ENCODE data around the gene MEAF6.
"Not testable (repeated sequence)": the region's sequence is repeated elsewhere in the genome, so short reads cannot be mapped to it uniquely, and the experiment has no call there.

The MEAF6 gene

DNA sequence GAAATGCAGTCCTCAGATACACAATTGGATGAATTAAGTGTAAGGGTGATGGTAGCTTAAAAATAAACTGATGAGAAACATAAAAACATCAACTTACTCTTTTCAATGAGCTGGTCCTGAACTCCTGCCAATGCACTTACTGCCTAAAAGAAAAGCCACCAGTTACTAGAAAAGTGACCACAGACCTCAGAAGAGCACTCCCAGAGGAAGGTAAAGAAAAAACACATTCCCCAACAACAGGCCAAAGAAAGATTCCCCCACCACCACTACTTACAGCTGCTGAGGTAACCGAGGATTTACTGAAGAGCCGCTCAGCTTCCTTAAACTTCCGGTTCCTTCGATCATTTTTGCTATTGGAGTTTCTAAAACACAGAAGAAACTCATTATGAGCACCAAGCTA lies 5.4 kb downstream of the MEAF6 start:
- WGBS (ENCODE audit: extremely low coverage, insufficient coverage, low lambda C conversion rate), result no CpG with 5 or more reads among the region's 4 CpGs
- H3K4me3 ChIP-seq (ENCODE audit: low read length), result no peak overlapping the region
- no peak overlapping the region for H2AK5ac ChIP-seq (ENCODE audit: low read length)
- peaks cover 2% of the 10 kb centered on the region for H3K36me3 ChIP-seq (ENCODE audit: control insufficient read depth, insufficient read depth, low read length)
- H3K4me2 ChIP-seq (ENCODE audit: low read length), result no peak overlapping the region
- no peak overlapping the region for H4K5ac ChIP-seq (ENCODE audit: low read length)
- no peak overlapping the region for H3K4ac ChIP-seq (ENCODE audit: low read depth, low read length)
- peak; percentile 64 for DNase-seq
- H3K18ac ChIP-seq (ENCODE audit: low read length), result no peak overlapping the region
- peaks cover 3% of the 10 kb centered on the region for H3K4me1 ChIP-seq (ENCODE audit: control insufficient read depth, low read depth, low read length)
- H3K79me2 ChIP-seq (ENCODE audit: control insufficient read depth, insufficient read depth, low read length), result no peaks in the 10 kb centered on the region
- H3K79me1 ChIP-seq (ENCODE audit: low read length), result peaks cover 3% of the 10 kb centered on the region
- no peak overlapping the region for H3K23ac ChIP-seq (ENCODE audit: low read length)
- H2BK5ac ChIP-seq (ENCODE audit: low read length), result no peak overlapping the region
- no peak overlapping the region for H3K56ac ChIP-seq (ENCODE audit: low read length)
- H3K9ac ChIP-seq (ENCODE audit: low read length), result no peak overlapping the region
- H4K8ac ChIP-seq (ENCODE audit: low read depth, low read length), result no peak overlapping the region
- H2BK120ac ChIP-seq (ENCODE audit: low read depth, low read length), result no peak overlapping the region
- H3K27me3 ChIP-seq (ENCODE audit: insufficient read depth, low read length, poor library complexity), result no peaks in the 10 kb centered on the region
- no peak overlapping the region for H2BK15ac ChIP-seq (replicated peaks; ENCODE audit: low read depth)
- H3K27ac ChIP-seq (ENCODE audit: low read depth, low read length), result no peak overlapping the region

DNA sequence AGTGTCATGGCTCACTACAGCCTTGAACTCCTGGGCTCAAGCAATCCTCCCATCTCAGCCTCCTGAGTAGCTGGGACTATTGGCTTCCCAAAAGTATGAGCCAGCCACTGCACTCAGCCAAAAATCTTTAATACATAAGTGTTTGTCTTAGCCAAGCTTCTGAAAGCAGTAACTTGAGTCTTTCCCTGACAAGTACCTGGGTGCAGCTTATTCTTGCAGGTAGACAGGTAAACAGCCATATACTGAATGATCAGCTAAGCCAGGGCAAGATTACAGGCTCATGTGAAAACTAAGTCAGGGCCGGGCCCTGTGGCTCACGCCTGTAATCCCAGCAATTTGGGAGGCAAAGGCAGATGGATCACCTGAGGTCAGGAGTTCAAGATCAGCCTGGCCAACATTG lies 7.8 kb downstream of the MEAF6 start:
- no peak overlapping the region for H2AK5ac ChIP-seq (ENCODE audit: low read length)
- no peak overlapping the region for H3K4ac ChIP-seq (ENCODE audit: low read depth, low read length)
- H3K18ac ChIP-seq (ENCODE audit: low read length), result no peak overlapping the region
- no peak overlapping the region for H3K23ac ChIP-seq (ENCODE audit: low read length)
- no CpG with 5 or more reads among the region's 2 CpGs for WGBS (ENCODE audit: extremely low coverage, insufficient coverage, low lambda C conversion rate)
- H3K56ac ChIP-seq (ENCODE audit: low read length), result no peak overlapping the region
- H3K79me1 ChIP-seq (ENCODE audit: low read length), result no peaks in the 10 kb centered on the region
- H2BK5ac ChIP-seq (ENCODE audit: low read length), result no peak overlapping the region
- no peak for DNase-seq
- no peak overlapping the region for H3K9ac ChIP-seq (ENCODE audit: low read length)
- H3K4me2 ChIP-seq (ENCODE audit: low read length), result no peak overlapping the region
- no peak overlapping the region for H2BK120ac ChIP-seq (ENCODE audit: low read depth, low read length)
- H3K79me2 ChIP-seq (ENCODE audit: control insufficient read depth, insufficient read depth, low read length), result no peaks in the 10 kb centered on the region
- H3K4me1 ChIP-seq (ENCODE audit: control insufficient read depth, low read depth, low read length), result no peaks in the 10 kb centered on the region
- H4K8ac ChIP-seq (ENCODE audit: low read depth, low read length), result no peak overlapping the region
- no peak overlapping the region for H3K27ac ChIP-seq (ENCODE audit: low read depth, low read length)
- no peaks in the 10 kb centered on the region for H3K27me3 ChIP-seq (ENCODE audit: insufficient read depth, low read length, poor library complexity)
- H2BK15ac ChIP-seq (replicated peaks; ENCODE audit: low read depth), result no peak overlapping the region
- peaks cover 4% of the 10 kb centered on the region for H3K36me3 ChIP-seq (ENCODE audit: control insufficient read depth, insufficient read depth, low read length)
- no peak overlapping the region for H3K4me3 ChIP-seq (ENCODE audit: low read length)
- no peak overlapping the region for H4K5ac ChIP-seq (ENCODE audit: low read length)

DNA sequence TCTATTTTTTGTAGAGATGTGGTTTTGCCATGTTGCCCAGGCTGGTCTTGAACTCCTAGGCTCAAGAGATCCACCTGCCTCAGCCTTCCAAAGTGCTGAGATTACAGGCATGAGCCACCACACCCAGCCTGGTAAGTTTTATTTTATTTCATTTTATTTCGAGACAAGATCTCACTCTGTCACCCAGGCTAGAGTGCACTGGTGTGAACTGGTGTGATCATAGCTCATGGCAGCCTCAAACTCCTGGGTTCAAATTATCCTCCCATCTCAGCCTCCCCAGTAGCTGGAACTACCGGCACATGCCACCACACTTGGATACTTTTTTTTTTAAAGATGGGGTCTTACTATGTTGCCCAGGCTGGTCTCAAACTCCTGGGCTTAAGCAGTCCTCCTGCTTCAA lies 11.8 kb downstream of the MEAF6 start:
- not testable (repeated sequence) for H3K79me2 ChIP-seq (ENCODE audit: control insufficient read depth, insufficient read depth, low read length); H4K5ac ChIP-seq (ENCODE audit: low read length); H3K36me3 ChIP-seq (ENCODE audit: control insufficient read depth, insufficient read depth, low read length); H2AK5ac ChIP-seq (ENCODE audit: low read length); H3K23ac ChIP-seq (ENCODE audit: low read length); H3K9ac ChIP-seq (ENCODE audit: low read length); H3K4me3 ChIP-seq (ENCODE audit: low read length); H3K18ac ChIP-seq (ENCODE audit: low read length); H3K27ac ChIP-seq (ENCODE audit: low read depth, low read length); H3K79me1 ChIP-seq (ENCODE audit: low read length); DNase-seq; H4K8ac ChIP-seq (ENCODE audit: low read depth, low read length); H2BK15ac ChIP-seq (replicated peaks; ENCODE audit: low read depth); H3K4me2 ChIP-seq (ENCODE audit: low read length); H3K4ac ChIP-seq (ENCODE audit: low read depth, low read length); H2BK5ac ChIP-seq (ENCODE audit: low read length); H3K56ac ChIP-seq (ENCODE audit: low read length); H3K4me1 ChIP-seq (ENCODE audit: control insufficient read depth, low read depth, low read length); H3K27me3 ChIP-seq (ENCODE audit: insufficient read depth, low read length, poor library complexity); H2BK120ac ChIP-seq (ENCODE audit: low read depth, low read length)
- no CpG with 5 or more reads among the region's 2 CpGs for WGBS (ENCODE audit: extremely low coverage, insufficient coverage, low lambda C conversion rate)

DNA sequence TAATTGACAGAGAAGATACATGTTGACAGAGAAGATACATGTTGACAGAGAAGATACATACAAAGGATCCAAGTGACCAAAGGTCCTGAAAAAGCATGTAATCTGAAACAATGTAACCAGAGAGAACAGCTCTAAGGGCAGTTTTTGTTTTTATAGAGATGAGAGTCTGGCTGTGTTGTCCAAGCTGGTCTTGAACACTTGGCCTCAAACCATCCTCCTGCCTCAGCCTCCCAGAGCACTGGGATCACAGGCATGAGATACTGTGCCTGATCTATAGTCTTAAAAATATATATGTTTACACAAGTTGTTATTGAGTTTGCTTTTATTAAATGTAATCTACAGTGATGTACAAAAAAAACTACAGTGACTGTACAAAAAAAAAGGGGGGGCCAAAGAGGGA lies 12.5 kb downstream of the MEAF6 start:
- Histone ChIP-seq H3K27me3 (ENCODE audit: insufficient read depth, low read length, poor library complexity) (no peaks in the 10 kb centered on the region), H3K56ac (ENCODE audit: low read length) (no peak overlapping the region), H3K4me2 (ENCODE audit: low read length) (no peak overlapping the region), H3K79me2 (ENCODE audit: control insufficient read depth, insufficient read depth, low read length) (no peaks in the 10 kb centered on the region), H3K4me1 (ENCODE audit: control insufficient read depth, low read depth, low read length) (no peaks in the 10 kb centered on the region), H3K18ac (ENCODE audit: low read length) (no peak overlapping the region), H3K23ac (ENCODE audit: low read length) (no peak overlapping the region), H3K27ac (ENCODE audit: low read depth, low read length) (no peak overlapping the region), H2AK5ac (ENCODE audit: low read length) (no peak overlapping the region), H3K36me3 (ENCODE audit: control insufficient read depth, insufficient read depth, low read length) (peaks cover 2% of the 10 kb centered on the region), H4K8ac (ENCODE audit: low read depth, low read length) (no peak overlapping the region), H2BK120ac (ENCODE audit: low read depth, low read length) (no peak overlapping the region), H4K5ac (ENCODE audit: low read length) (no peak overlapping the region), H3K4me3 (ENCODE audit: low read length) (no peak overlapping the region), H3K79me1 (ENCODE audit: low read length) (no peaks in the 10 kb centered on the region), H3K4ac (ENCODE audit: low read depth, low read length) (no peak overlapping the region), H3K9ac (ENCODE audit: low read length) (no peak overlapping the region), H2BK5ac (ENCODE audit: low read length) (no peak overlapping the region), H2BK15ac (replicated peaks; ENCODE audit: low read depth) (no peak overlapping the region)
- DNase-seq, result no peak

DNA sequence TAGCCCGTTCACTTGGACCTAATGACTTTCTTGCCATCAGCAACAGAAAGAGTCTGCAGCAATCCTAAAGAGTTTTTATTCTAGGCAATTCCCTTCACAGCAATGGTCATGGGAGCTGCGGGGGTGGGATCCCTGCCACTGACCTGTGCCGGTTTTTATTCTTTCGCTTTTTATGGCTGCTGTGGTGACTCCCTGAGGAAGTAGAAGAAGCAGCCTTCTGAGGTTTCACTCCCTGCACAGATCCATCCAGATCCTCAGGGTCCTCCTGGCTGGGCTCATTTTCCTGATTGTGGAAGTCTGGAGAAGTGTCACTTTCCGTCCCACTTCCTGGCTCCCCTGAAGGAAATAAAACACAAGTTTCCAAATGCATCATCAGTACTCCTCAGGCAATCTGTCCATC lies 12.9 kb downstream of the MEAF6 start:
- no peak overlapping the region for H3K4ac ChIP-seq (ENCODE audit: low read depth, low read length)
- no peak overlapping the region for H3K56ac ChIP-seq (ENCODE audit: low read length)
- no peak overlapping the region for H2BK15ac ChIP-seq (replicated peaks; ENCODE audit: low read depth)
- no peaks in the 10 kb centered on the region for H3K4me1 ChIP-seq (ENCODE audit: control insufficient read depth, low read depth, low read length)
- no peak overlapping the region for H4K5ac ChIP-seq (ENCODE audit: low read length)
- no peak overlapping the region for H2AK5ac ChIP-seq (ENCODE audit: low read length)
- no peak overlapping the region for H4K8ac ChIP-seq (ENCODE audit: low read depth, low read length)
- no peak overlapping the region for H3K27ac ChIP-seq (ENCODE audit: low read depth, low read length)
- H3K36me3 ChIP-seq (ENCODE audit: control insufficient read depth, insufficient read depth, low read length), result peaks cover 2% of the 10 kb centered on the region
- no peak overlapping the region for H3K4me2 ChIP-seq (ENCODE audit: low read length)
- H3K9ac ChIP-seq (ENCODE audit: low read length), result no peak overlapping the region
- no peak overlapping the region for H2BK5ac ChIP-seq (ENCODE audit: low read length)
- no peaks in the 10 kb centered on the region for H3K27me3 ChIP-seq (ENCODE audit: insufficient read depth, low read length, poor library complexity)
- H3K79me1 ChIP-seq (ENCODE audit: low read length), result no peaks in the 10 kb centered on the region
- no CpG with 5 or more reads among the region's 5 CpGs for WGBS (ENCODE audit: extremely low coverage, insufficient coverage, low lambda C conversion rate)
- no peak for DNase-seq
- H3K79me2 ChIP-seq (ENCODE audit: control insufficient read depth, insufficient read depth, low read length), result no peaks in the 10 kb centered on the region
- no peak overlapping the region for H3K23ac ChIP-seq (ENCODE audit: low read length)
- H3K18ac ChIP-seq (ENCODE audit: low read length), result no peak overlapping the region
- no peak overlapping the region for H2BK120ac ChIP-seq (ENCODE audit: low read depth, low read length)
- no peak overlapping the region for H3K4me3 ChIP-seq (ENCODE audit: low read length)

DNA sequence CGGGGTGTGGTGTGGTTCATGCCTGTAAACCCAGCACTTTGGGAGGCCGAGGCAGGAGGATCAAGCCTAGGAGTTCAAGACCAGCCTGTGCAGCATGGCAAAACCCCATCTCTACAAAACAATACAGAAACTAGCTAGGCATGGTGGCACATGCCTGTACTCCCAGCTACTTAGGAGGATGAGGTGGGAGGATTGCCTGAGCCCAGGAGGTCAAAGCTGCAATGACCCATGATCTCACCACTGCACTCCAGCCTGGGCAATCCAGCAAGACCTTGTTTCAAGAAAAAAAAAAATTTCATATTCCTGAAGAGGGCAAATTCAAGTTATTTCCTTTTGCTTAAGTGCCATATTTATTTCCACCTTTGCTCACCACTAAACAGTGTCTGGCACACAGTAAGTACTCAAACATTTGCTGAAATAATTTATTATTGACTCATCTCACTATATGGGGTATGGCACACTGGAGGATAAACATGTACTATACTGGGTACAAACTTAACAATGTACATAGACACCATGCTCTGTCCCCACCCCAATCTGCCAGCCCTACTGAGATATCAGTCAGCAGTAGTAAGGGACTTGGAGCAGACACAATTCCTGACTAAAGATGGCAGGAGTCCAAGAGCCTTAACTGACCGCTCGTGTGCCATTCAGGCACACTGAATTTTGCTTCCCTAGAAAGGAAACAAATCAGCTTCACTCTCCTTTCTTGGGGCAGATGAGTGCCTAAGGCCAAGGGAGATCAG lies 15.5 kb downstream of the MEAF6 start:
- Histone ChIP-seq H3K79me1 (ENCODE audit: low read length) (no peaks in the 10 kb centered on the region), H3K18ac (ENCODE audit: low read length) (no peak overlapping the region), H2AK5ac (ENCODE audit: low read length) (no peak overlapping the region), H3K4me2 (ENCODE audit: low read length) (no peak overlapping the region), H3K4me3 (ENCODE audit: low read length) (no peak overlapping the region), H3K23ac (ENCODE audit: low read length) (no peak overlapping the region), H3K4me1 (ENCODE audit: control insufficient read depth, low read depth, low read length) (no peaks in the 10 kb centered on the region), H3K36me3 (ENCODE audit: control insufficient read depth, insufficient read depth, low read length) (peaks cover 2% of the 10 kb centered on the region), H2BK120ac (ENCODE audit: low read depth, low read length) (no peak overlapping the region), H3K27ac (ENCODE audit: low read depth, low read length) (no peak overlapping the region), H4K5ac (ENCODE audit: low read length) (no peak overlapping the region), H3K56ac (ENCODE audit: low read length) (no peak overlapping the region), H2BK5ac (ENCODE audit: low read length) (no peak overlapping the region), H2BK15ac (replicated peaks; ENCODE audit: low read depth) (no peak overlapping the region), H3K79me2 (ENCODE audit: control insufficient read depth, insufficient read depth, low read length) (no peaks in the 10 kb centered on the region), H4K8ac (ENCODE audit: low read depth, low read length) (no peak overlapping the region), H3K4ac (ENCODE audit: low read depth, low read length) (no peak overlapping the region), H3K27me3 (ENCODE audit: insufficient read depth, low read length, poor library complexity) (no peaks in the 10 kb centered on the region), H3K9ac (ENCODE audit: low read length) (no peak overlapping the region)
- WGBS (ENCODE audit: extremely low coverage, insufficient coverage, low lambda C conversion rate), result no CpG with 5 or more reads among the region's 4 CpGs
- DNase-seq, result no peak

All from mesendoderm (in vitro differentiated cells).